SH-SY5Y (cell line): ENCODE data around the gene GSTP1.

Experiments
- GATA2 ChIP-seq: IDR thresholded peaks from 2 replicates; pipeline ENCODE4 v1.6.1; 2011; ENCODE audit warnings: mild to moderate bottlenecking, low read depth, low read length
- GATA3 ChIP-seq: IDR thresholded peaks from 2 replicates; pipeline ENCODE4 v1.6.1; 2011; ENCODE audit warnings: low read depth, mild to moderate bottlenecking, low read length, moderate library complexity

DNA sequence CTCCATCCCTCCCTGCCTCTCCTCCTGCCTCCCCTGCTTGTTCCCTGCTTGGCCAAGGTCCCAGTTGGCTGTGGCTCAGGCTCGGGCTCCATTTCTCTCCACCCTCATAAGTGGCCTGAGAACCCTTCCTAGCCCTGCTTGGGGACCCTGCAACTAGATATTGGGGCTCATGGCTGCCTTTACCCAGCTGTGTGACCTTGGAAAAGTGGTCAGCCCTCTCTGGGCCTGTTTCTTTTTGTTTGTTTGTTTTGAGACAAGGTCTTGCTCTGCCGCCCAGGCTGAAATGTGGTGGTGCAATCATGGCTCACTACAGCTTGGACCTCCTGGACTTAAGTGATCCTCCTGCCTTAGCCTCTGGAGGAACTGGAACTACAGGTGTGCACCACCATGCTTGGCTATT, 40.0 kb upstream of the GSTP1 start:
- TF ChIP-seq GATA2 (no peak), GATA3 (no peak)
